SU-DHL-6 (cell line): ENCODE measurements around the gene SYNDIG1.

Experiments
- H2AFZ ChIP-seq: fragments of 200-600 bp; sonication (generic); 2 replicates; pipeline ENCODE4 v1.6.1; 2014; ENCODE audit warnings: low read depth, mild to moderate bottlenecking, moderate library complexity, mixed read lengths, antibody characterized with exemption, low read length; ENCODE audit not compliant: severe bottlenecking
- H3F3A ChIP-seq: fragments of 200-600 bp; shearing (Covaris generic); 2 replicates; pipeline ENCODE4 v1.6.0; 2016; ENCODE audit warnings: antibody characterized with exemption, mild to moderate bottlenecking; ENCODE audit not compliant: insufficient read depth
- H3K27ac ChIP-seq: fragments of 200-600 bp; sonication (generic); 2 replicates; pipeline ENCODE4 v1.5.1; 2016; ENCODE audit warnings: low read depth, mild to moderate bottlenecking, low read length, moderate library complexity, mixed read lengths
- H3K27me3 ChIP-seq: fragments of 200-600 bp; sonication (generic), shearing (Covaris generic); 2 replicates; pipeline ENCODE4 v1.6.0; 2014; ENCODE audit warnings: mild to moderate bottlenecking, low read length
- H3K36me3 ChIP-seq: fragments of 200-600 bp; sonication (generic); 2 replicates; pipeline ENCODE4 v1.6.1; 2014; ENCODE audit warnings: mild to moderate bottlenecking, low read length, mixed read lengths
- H3K4me2 ChIP-seq: fragments of 300-600, 200-600 bp; shearing (Covaris generic), sonication (generic); 2 replicates; pipeline ENCODE4 v1.6.0; 2014; ENCODE audit warnings: low read length, low read depth, mild to moderate bottlenecking; ENCODE audit not compliant: poor library complexity, severe bottlenecking
- H3K4me3 ChIP-seq: fragments of 200-600 bp; sonication (generic); 2 replicates; pipeline ENCODE4 v1.5.1; 2014; ENCODE audit warnings: antibody characterized with exemption, low read length, mild to moderate bottlenecking, mixed read lengths; ENCODE audit not compliant: insufficient read depth, poor library complexity, severe bottlenecking
- H3K79me2 ChIP-seq: fragments of 200-600 bp; sonication (generic); 2 replicates; pipeline ENCODE4 v1.6.1; 2014; ENCODE audit warnings: mild to moderate bottlenecking, low read length, moderate library complexity; ENCODE audit not compliant: insufficient read depth
- H3K9ac ChIP-seq: fragments of 200-600 bp; sonication (generic); 2 replicates; pipeline ENCODE4 v1.7.0; 2014; ENCODE audit warnings: mild to moderate bottlenecking, low read length
- H3K9me2 ChIP-seq: fragments of 200-600 bp; sonication (generic); replicated peaks from 2 replicates; pipeline ENCODE4 v1.6.1; 2014; ENCODE audit warnings: low read length; ENCODE audit not compliant: insufficient read depth
- H3K9me3 ChIP-seq: fragments of 200-600 bp; sonication (generic); 2 replicates; pipeline ENCODE4 v1.6.1; 2014; ENCODE audit warnings: low read length, mixed read lengths; ENCODE audit not compliant: insufficient read depth
- H4K20me1 ChIP-seq: fragments of 200-600 bp; sonication (generic); 2 replicates; pipeline ENCODE4 v1.6.1; 2014; ENCODE audit warnings: low read depth, mild to moderate bottlenecking, antibody characterized with exemption, low read length, moderate library complexity, mixed read lengths
- EZH2phosphoT487 ChIP-seq: fragments of 200-600 bp; sonication (generic), shearing (Covaris generic); conservative IDR thresholded peaks from 2 replicates; pipeline ENCODE4 v1.6.1; 2018; ENCODE audit warnings: mild to moderate bottlenecking, antibody characterized with exemption, low read length, moderate library complexity, mixed read lengths
- TF ChIP-seq, protein P1 (sequence below): fragments of 200-600 bp; sonication (generic); IDR thresholded peaks from one replicate; pipeline ENCODE4 v1.5.1; 2017; ENCODE audit warnings: antibody characterized with exemption, mild to moderate bottlenecking, low read length, moderate library complexity; ENCODE audit not compliant: insufficient read depth, poor library complexity, severe bottlenecking

SYNDIG1 gene

GRCh38 chr20:24617757-24618450 is 148.5 kb downstream of the SYNDIG1 start:
- Histone ChIP-seq H3K27ac (no peak overlapping the region), H3K4me2 (no peak overlapping the region), H2AFZ (no peak overlapping the region), H3K36me3 (no peaks in the 10 kb centered on the region), H3F3A (no peaks in the 10 kb centered on the region), H3K9me2 (no peaks in the 10 kb centered on the region), H3K27me3 (no peaks in the 10 kb centered on the region), H4K20me1 (no peaks in the 10 kb centered on the region), H3K9ac (no peak overlapping the region), H3K9me3 (no peaks in the 10 kb centered on the region), H3K79me2 (no peaks in the 10 kb centered on the region), H3K4me3 (no peak overlapping the region)
- TF ChIP-seq EZH2phosphoT487 = no peak
- TF ChIP-seq, protein P1, sequence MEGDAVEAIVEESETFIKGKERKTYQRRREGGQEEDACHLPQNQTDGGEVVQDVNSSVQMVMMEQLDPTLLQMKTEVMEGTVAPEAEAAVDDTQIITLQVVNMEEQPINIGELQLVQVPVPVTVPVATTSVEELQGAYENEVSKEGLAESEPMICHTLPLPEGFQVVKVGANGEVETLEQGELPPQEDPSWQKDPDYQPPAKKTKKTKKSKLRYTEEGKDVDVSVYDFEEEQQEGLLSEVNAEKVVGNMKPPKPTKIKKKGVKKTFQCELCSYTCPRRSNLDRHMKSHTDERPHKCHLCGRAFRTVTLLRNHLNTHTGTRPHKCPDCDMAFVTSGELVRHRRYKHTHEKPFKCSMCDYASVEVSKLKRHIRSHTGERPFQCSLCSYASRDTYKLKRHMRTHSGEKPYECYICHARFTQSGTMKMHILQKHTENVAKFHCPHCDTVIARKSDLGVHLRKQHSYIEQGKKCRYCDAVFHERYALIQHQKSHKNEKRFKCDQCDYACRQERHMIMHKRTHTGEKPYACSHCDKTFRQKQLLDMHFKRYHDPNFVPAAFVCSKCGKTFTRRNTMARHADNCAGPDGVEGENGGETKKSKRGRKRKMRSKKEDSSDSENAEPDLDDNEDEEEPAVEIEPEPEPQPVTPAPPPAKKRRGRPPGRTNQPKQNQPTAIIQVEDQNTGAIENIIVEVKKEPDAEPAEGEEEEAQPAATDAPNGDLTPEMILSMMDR = no peak

GRCh38 chr20:24618739-24619138 is 149.3 kb downstream of the SYNDIG1 start:
- Histone ChIP-seq H3K79me2 (no peaks in the 10 kb centered on the region), H4K20me1 (no peaks in the 10 kb centered on the region), H3K27ac (no peak overlapping the region), H3K9ac (no peak overlapping the region), H3K4me3 (no peak overlapping the region), H2AFZ (no peak overlapping the region), H3K9me2 (no peaks in the 10 kb centered on the region), H3K9me3 (no peaks in the 10 kb centered on the region), H3K27me3 (no peaks in the 10 kb centered on the region), H3K4me2 (no peak overlapping the region), H3K36me3 (no peaks in the 10 kb centered on the region), H3F3A (no peaks in the 10 kb centered on the region)
- TF ChIP-seq, protein P1 = no peak
- TF ChIP-seq EZH2phosphoT487 = no peak

- Histone ChIP-seq H3K4me2 (no peak overlapping the region), H3K27ac (no peak overlapping the region), H3K9me2 (no peaks in the 10 kb centered on the region), H3K9ac (no peak overlapping the region), H4K20me1 (no peaks in the 10 kb centered on the region), H3K79me2 (no peaks in the 10 kb centered on the region), H3K9me3 (no peaks in the 10 kb centered on the region), H3K27me3 (no peaks in the 10 kb centered on the region), H3K4me3 (no peak overlapping the region), H3F3A (no peaks in the 10 kb centered on the region), H3K36me3 (no peaks in the 10 kb centered on the region), H2AFZ (no peak overlapping the region)
- TF ChIP-seq, protein P1 = no peak
- no peak for TF ChIP-seq EZH2phosphoT487
Observed at GRCh38 chr20:24619212-24619611, 149.8 kb downstream of the SYNDIG1 start.
